ENCODE measurements around the gene TMPO.
A peak's percentile ranks its signal among the peaks of the same experiment; 100 is the strongest.
"Not testable (repeated sequence)": the region's sequence is repeated elsewhere in the genome, so short reads cannot be mapped to it uniquely, and the experiment has no call there.

Gene TMPO

DNA sequence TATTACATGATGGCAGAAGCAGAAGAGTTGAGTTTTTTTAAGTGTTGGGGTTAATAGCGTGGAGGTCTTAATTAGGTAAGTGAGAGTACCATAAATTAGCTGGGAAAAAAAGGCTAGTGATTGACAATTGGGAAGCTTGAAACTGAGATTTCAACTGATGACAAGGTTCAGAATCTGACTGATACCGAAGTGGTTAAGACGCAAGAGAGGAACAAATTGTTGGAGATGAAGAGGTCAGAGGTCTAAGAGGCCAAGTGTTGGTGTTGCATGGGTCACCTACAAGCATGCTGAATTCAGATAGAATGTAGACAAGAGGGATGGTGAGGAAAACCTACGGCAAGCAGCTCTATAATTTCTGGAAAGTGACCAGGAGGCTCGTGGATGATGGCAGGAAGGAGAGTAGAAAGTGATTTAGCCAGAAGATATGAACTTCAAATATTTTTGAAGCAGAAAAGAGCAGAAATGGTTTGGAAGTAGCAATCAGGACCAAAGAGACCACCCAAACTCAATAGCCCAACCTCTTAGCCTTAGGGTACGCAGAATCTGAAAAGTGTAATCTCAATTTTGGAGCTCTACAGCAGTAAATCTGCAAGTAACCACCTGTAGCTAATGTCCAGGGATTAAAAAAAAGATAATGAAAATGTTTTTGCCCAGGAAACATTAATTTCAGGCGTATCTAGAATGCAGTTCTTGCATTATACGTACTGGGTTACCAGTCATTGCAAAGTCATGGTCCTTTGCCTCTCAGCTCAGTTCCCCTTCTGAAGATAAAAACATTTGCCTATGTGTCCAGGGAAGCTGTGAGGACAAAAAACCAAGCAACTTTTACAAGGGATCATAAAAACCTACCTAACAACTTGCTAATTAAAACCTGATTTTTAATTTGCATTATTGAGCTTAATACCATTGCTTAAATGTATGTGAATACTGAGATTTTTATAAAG is 1.7 kb upstream of the TMPO start:
- DNase-seq: no peak

DNA sequence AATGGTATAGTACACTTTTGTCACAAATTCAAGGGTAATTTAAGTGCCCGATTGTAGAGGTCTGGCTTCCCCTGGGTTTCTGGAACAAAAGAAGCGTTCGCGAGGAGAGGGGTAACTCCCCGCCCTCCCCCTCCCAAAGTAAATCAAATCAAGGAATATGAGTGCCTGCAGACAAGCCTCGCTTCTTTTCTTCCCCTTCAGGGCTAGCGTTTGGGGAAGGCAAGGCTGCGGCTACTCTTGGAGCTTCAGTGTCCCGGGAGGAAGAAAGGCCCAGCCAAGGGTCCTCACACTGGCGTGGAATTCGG is 456 bp upstream of the TMPO start:
- no peak for DNase-seq

DNA sequence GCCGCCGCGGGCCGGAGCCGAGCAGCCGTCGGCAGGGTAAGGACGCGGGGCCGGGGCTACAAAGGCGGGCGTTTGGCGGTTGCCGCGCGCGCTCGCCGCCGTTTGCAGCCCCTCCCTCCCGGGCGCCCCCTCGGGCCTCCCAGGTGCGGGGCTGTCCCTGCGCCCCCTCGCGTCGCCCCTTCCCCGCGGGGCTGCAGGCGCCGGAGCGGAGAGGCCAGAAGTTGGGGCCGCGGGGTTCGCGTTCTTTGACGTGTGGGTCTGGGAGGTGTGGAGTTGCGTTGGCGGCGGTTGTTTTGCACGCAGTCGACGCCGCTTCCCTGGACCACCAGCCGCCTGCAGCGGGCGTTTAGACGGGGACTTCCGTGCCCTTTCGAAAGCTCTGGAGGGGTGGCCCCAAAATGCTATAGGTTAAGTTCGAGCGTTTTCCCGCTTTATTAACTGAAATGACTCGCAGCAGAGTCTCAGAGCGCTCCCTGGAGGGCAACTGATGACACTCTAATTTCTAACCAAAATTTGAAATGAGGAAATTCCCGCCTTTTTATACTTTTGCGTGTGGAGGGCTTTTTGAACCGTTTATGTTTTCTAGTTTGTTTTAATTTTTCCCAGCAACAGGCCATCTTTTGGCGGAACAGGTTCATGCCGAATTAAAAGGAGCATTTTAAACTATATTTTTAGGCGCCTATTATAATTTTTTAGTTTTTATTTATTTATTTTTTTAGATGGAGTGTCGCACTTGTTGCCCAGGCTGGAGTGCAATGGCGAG is 902 bp downstream of the TMPO start:
- peak; percentile 82 for DNase-seq

DNA sequence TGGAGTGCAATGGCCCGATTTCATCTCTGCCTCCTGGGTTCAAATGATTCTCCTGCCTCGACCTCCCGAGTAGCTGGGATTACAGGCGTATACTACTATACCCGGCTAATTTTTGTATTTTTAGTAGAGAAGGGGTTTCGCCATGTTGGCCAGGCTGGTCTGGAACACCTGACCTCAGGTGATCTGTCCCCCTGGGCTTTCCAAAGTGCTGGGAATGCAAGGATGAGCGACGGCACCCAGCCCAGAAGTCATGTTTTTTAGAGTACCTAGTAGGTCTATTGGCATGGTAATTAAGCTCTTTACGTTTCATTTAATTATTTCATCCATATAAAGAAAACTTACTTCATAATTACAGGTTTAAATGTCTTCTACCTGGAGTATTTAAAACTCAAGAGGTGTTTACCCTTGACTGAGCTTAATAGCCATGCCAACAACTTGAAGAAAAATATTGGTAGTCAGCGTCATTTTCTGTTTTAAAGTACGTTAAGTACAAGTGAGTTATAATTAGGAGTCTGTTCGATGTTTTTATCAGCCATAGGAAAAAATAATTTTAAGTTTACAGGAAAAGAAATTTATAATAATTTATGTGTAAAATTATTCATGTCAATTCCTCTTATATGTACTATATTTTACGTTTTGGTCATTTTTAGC is 4.0 kb downstream of the TMPO start:
- no peak for DNase-seq

DNA sequence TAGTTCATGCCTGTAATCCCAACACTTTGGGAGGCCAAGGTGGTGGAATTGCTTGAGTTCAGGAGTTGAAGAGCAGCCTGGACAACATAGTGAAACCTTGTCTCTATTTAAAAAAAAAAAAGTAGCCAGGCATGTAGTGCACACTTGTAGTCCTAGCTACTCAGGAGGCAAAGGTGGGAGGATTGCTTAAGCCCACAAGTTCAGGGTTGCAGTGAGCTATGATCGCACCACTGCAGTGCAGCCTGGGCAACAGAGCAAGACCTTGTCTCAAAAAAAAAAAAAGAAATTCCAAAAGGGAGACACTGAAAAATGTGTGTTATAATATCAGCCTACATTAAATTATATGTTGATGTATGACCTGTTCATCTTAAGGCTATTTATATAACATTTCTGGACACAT is 14.7 kb downstream of the TMPO start:
- no peak for DNase-seq

DNA sequence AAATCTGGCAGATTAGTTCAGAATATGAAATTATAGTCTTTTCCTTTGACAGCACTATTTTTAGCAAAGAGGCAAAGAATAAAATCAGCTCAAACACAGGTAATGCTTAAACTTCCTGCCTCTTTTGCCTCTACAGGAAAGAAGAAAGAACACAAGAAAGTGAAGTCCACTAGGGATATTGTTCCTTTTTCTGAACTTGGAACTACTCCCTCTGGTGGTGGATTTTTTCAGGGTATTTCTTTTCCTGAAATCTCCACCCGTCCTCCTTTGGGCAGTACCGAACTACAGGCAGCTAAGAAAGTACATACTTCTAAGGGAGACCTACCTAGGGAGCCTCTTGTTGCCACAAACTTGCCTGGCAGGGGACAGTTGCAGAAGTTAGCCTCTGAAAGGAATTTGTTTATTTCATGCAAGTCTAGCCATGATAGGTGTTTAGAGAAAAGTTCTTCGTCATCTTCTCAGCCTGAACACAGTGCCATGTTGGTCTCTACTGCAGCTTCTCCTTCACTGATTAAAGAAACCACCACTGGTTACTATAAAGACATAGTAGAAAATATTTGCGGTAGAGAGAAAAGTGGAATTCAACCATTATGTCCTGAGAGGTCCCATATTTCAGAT is 17.4 kb downstream of the TMPO start:
- no peak for DNase-seq

DNA sequence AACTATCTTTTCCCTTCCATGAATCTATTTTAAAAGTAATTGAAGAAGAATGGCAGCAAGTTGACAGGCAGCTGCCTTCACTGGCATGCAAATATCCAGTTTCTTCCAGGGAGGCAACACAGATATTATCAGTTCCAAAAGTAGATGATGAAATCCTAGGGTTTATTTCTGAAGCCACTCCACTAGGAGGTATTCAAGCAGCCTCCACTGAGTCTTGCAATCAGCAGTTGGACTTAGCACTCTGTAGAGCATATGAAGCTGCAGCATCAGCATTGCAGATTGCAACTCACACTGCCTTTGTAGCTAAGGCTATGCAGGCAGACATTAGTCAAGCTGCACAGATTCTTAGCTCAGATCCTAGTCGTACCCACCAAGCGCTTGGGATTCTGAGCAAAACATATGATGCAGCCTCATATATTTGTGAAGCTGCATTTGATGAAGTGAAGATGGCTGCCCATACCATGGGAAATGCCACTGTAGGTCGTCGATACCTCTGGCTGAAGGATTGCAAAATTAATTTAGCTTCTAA is 18.4 kb downstream of the TMPO start:
- no peak for DNase-seq

DNA sequence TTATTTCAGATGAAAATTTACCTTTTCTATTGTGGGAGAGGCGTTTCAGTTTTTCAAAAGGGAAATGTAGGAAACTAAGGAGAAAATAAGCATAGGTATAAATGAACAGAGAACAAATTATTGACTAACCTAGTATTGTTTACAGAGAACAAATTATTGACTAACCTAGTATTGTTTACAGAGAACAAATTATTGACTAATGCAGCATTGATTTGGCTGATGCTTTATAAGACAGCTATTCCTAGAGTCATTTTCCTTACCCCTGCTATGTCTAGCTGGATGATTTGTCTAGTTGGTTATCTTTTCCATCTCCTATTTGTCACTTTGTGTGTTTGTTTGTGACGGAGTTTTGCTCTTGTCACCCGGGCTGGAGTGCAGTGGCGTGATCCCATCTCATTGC is 22.6 kb downstream of the TMPO start:
- no peak for DNase-seq

DNA sequence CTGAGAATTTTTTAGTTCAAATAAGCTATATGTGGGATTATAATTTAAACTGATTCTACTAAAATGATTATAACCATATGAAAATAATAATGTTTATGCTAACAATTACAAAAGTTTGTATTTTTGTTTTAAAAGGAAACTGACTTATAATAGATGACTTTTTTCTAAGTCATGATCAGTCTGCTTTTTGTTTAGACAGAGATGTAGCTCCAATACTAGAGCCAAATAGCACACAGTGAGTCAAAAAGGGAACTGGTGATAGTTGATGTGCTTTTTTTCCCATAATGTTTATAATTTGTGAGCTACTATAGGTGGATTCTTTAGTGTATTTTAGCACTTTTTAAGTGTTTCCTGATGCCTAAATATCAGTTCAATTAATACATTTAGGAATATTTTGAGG is 28.3 kb downstream of the TMPO start:
- DNase-seq: no peak

DNA sequence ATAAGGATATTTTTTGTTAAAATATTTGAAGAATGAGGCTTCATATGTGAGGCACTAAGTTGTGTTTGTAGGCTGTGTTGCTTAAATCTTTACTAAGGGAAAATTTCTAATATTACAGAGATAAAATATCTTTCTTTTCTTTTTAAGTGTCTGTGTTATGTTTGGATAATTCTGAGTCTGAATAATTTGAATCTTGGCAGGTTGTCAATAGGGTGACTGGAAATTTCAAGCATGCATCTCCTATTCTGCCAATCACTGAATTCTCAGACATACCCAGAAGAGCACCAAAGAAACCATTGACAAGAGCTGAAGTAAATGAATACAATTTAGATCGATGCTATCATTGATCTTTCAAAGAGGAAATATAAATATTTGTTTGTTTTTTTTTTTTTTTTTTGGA is 29.4 kb downstream of the TMPO start:
- no peak for DNase-seq

DNA sequence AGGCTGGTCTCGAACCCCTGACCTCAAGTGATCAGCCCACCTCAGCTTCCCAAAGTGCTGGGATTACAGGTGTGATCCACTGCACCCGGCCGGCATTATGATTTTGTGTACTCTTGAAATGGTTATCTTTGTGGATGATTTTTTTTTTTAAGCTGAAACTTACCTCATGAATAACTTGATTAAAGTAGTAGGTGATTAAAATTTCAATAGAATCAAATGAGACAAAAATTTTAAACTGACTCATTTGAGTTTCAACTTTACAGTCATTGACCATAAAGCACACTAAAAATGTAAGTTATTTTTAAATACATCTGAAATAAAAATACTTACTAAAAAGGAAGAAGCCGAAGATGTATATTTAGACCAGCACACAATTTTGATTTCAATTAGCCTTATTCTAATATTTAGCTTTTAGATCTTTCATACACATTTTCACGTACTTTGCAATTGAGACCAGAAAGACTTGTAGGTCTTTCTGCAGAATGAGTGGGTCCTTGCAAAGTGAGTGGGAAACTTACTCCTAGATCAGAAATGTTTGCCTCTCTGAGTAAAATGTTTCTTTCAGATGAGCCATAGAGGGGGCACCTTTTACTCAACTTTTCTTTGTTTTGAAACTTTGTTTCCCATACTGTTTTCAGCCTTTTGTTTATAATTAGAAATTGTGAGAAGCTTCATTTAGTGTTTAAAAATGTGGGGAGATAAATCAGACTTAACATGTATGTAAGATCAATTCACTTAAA is 34.2 kb downstream of the TMPO start:
- no peak for DNase-seq

DNA sequence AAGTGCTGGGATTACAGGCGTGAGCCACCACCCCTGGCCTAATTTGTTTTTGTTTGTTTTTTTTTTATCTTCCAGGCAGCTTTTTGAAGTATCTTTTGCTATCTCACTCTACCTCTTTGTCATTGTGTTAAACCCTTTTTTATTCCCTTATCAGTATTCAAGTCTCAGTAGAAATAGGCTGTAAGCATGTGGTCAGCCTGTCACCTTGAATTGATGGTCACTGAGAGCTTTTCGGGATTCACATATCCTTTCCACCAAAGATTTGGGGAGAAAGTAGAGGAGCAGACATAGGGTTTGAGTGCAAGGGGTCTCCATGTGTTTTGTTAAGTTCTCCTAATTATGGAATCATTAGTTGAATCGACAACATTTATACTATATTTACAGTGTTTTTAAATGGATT is 36.4 kb downstream of the TMPO start:
- DNase-seq: no peak

DNA sequence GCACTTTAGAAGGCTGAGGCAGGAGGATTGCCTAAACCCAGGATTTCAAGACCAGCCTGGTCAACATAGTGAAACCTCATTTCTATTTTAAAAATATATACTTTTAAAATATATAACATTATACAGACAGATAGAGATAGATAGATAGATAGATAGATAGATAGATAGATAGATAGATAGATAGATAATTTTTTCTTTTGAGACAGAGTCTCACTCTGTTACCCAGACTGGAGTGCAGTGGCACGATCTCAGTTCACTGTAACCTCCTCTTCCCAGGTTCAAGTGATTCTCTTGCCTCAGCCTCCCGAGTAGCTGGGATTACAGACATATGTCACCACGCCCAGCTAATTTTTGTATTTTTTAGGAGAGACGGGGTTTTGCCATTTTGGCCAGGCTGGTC is 42.7 kb downstream of the TMPO start:
- DNase-seq: not testable (repeated sequence)

DNA sequence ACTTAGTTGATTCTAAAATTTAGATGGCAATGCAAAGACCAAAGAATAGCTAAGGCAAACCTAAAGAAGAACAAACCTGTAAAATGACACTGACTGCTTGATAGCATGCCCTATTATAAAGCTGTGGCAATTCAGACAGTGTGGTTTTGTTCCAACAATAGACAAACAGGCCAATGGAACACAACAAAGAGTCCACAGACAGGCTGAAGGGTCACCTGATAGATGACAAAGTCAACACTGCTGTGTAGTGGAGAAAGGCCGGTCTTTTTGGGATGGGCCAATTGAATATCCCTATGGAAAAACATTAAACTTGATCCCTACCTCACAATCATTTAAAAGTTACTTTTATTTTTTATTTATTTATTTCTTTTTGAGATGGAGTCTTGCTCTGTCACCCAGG is 44.3 kb downstream of the TMPO start:
- DNase-seq: peak; percentile 58

DNA sequence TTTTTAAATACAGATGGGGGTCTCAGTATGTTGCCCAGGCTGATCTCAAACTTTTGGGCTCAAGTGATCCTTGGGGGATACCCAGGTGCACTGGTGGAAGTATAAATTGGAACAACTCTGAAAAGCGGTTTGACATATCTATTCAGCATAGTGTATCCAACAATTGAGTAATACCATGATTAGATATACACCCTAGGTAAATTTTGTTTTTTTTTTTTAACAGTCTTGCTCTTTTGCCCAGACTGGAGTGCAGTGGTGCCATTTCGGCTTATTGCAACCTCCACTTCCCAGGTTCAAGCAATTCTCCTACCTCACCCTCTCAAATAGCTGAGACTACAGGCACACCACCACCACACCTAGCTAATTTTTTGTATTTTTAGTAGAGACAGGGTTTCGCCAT is 46.5 kb downstream of the TMPO start:
- DNase-seq: no peak

DNA sequence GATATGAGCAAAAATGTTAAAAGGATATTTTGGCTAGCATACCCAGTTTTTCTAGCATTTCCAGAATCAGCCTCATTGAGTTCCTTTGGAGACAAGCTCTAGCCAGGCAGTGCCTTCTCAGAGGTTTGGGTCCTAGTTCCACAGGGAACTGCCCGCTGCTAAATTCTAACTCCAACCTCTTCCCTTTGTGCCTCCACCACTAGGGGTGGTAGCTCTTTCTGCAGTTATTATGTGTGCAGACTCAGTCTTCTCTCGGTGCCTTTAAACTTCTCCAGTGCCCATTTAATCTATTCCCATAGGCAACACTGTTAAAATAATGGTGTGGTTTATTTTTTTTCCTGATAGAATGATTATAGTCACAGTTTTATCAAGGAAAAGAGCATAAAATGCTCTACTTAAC is 56.6 kb downstream of the TMPO start:
- no peak for DNase-seq

DNA sequence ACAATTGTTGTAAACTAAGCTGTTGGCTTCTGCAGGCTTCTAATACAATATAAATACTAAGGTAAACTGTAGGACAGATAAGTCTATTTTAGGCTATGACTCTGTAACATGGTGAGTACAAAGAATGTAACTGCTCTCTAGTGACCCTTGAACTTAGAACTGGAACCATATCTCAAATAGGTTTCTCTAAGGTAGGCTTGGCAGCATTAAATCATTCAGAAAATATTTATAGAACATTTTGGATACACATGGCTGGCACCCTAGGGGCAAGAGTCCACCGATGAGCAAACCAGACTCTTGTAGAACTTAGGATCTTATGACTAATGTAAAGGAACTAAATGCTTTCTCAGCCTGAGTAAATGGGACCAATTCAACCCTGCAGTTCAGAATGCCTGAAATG is 58.7 kb downstream of the TMPO start:
- no peak for DNase-seq

DNA sequence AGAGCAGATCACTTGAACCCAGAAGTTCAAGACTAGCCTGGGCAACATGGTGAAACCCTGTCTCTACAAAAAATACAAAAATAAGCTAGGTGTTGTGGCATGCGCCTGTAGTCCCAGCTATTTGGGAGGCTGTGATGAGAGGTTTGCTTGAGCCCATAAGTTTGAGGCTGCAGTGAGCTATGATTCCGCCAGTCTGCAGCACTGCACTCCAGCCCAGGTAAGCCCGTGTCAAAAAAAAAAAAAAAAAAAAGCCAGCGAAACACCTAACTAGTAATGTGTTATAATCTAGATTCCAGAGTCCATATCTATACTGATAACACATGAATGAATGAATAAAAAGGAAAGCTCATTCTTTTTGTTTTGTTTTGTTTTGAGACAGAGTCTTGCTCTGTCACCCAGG is 59.6 kb downstream of the TMPO start:
- DNase-seq: no peak

DNA sequence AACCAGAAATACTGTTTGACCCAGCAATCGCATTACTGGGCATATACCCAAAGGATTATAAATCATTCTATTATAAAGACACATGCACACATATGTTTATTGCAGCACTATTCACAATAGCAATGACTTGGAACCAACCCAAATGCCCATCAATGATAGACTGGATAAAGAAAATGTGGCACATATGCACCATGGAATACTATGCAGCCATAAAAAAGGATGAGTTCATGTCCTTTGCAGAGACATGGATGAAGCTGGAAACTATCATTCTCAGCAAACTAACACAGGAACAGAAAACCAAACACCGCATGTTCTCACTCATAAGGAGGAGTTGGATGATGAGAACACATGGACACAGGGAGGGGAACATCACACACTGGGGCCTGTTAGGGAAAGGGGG is 61.4 kb downstream of the TMPO start:
- DNase-seq: not testable (repeated sequence)

DNA sequence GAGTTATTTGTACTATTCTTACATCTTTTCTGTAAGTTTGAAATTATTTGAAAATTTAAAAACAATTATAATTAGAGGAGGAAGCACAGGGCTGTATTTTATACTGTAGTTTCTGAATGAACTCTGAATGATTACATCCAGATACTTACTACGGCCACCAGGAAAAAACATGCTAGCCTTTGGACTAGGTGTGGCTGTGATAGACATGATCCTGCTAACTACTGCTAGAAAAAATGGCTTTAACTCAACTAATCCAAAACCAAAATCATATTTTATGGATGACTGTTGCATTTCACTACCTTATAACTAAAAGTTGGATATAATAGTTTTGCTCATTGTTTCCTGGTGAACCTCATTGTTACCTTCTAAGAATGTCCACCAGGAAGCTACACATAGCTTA is 63.0 kb downstream of the TMPO start:
- no peak for DNase-seq

DNA sequence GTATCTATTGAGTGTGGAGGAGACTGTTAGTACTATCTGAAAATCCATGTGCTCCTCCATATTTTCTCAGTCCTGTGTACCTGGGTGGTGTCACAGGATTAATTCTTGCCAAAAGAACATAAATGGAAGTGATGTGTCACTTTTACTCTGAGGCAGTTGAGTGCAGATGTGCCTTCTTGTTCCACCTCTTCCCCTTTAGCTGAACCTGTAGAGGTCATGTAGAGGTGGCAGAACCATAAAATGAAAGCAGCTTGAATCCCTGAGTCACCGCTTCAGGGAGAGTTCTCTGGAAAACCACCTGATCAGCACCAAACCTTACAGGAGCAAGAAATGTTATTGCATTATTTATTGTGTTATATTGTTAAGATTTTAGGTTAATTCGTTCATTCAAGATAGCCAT is 63.4 kb downstream of the TMPO start:
- DNase-seq: no peak

DNA sequence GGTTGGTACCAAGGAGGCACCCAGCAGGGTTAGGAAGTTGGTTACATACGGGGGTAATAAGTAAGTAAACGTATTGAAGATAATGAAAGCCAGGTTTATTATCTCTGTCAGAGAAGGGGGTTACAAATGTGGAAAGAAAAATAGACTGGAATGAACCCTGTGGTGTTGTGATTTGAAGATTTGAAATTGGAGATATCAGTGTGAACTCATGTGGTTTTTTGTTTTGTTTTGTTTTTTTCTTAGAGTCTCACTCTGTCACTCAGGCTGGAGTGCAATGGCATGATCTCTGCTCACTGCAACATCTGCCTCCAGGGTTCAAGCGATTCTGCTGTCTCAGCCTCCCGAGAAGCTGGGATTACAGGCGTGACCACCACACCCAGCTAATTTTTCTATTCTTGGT is 64.0 kb downstream of the TMPO start:
- DNase-seq: no peak

DNA sequence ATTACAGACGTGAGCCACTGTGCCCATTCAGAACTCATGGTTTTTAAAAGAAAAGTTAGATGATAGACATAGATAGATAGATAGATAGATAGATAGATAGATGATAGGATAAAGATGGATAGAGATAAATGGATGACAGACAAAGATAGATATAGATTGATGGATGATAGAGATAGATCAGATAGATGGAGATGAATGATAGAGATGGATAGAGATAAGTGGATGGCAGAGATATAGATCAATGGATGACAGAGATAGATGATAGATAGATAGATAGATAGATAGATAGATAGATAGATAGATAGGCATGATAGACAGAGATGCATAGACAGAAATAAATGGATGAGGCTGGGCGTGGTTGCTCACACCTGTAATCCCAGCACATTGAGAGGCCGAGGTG is 64.4 kb downstream of the TMPO start:
- DNase-seq: no peak

Measured in midbrain (tissue), 1 donor.